HG03354 (cell line): ENCODE measurements around the gene ZNF324.
"Not testable (repeated sequence)": the region's sequence is repeated elsewhere in the genome, so short reads cannot be mapped to it uniquely, and the experiment has no call there.

Source experiments
- ATAC-seq: cut with Tn5 transposase; IDR thresholded peaks from one replicate; pipeline ENCODE4 v1.9.1; 2021; ENCODE audit warnings: mild to moderate bottlenecking; ENCODE audit not compliant: unreplicated experiment, poor library complexity, severe bottlenecking

The ZNF324 gene

DNA sequence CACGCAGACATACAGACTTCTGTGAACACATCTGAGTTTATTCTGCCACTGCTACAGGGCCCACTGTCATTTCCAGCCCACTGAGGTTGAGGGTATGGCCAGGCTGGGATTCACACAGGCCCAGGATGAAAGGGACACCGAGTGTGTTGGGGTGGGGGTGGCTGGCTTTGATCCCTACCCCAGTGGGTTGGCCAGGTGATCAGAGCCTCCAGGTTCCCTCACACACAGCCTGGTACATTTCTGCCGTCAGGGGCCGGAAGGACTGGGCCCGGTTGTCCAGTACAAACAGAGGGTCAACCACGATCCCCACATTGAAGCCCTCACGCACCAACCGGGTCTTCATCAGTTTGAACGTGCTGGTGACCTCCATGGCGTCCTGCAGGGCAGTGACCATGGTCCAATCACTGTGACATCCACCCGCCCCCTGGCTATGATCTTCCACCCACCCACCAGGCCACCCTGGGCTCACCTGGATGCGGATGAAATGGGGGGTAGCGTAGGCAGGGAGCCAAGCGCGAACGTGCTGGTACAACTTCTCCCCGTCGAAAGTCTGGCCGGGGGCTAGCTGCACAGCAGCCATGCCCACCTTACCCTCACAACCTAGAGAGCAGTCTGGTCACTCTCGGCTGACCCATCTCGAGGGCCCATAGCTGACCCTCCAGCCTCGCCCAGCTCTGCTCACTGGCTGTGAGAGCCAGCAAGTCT lies 31.6 kb downstream of the ZNF324 start:
- ATAC-seq: no peak

DNA sequence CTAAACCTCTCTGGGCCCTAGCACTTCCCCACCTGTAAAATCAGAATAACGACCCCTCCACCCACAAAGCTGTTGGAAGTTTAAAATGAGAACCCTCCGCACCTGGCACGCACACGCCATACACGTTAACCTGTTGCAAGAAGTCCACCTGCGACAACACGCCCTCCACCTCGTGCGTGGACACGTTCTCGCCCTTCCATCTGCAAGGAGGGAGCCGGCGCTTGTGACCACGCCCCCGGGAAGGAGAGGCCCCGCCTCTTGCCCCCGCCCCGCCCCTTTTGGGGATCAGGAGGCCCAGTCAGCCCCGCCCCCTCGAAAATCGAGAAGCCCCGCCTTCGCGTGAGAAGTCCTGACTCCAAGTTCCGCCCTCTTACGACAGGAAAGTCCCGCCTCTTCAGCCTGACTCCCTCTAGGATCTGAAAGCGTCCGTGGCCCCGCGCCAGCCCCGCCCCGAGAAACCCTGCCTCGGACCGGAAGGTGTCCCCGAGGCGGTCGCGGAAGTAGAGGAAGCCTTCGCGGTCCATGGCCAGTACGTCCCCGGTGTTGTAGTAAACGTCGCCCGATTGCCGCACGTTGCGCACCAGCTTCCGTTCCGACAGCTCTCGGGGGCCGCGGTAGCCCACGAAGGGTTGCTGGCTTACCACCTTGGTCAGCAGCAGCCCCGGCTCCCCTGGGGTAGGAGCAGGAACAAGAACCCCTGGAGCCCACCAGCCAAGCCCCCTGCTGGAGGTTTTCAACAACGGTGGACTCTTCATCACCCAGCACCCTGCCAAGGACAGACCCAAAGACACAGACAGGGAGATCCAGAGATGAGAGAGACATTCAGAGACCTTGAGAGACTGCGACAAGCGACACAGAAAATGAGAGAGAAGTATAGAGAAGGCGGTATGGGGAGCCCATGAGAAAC lies 32.4 kb downstream of the ZNF324 start:
- peak; percentile 86 for ATAC-seq

GRCh38 chr19:58500242-58500641 lies 33.4 kb downstream of the ZNF324 start:
- ATAC-seq: no peak

- ATAC-seq: not testable (repeated sequence)
Observed at GRCh38 chr19:58507602-58508223, 40.8 kb downstream of the ZNF324 start.

GRCh38 chr19:58509731-58510083 lies 42.8 kb downstream of the ZNF324 start:
- no peak for ATAC-seq

DNA sequence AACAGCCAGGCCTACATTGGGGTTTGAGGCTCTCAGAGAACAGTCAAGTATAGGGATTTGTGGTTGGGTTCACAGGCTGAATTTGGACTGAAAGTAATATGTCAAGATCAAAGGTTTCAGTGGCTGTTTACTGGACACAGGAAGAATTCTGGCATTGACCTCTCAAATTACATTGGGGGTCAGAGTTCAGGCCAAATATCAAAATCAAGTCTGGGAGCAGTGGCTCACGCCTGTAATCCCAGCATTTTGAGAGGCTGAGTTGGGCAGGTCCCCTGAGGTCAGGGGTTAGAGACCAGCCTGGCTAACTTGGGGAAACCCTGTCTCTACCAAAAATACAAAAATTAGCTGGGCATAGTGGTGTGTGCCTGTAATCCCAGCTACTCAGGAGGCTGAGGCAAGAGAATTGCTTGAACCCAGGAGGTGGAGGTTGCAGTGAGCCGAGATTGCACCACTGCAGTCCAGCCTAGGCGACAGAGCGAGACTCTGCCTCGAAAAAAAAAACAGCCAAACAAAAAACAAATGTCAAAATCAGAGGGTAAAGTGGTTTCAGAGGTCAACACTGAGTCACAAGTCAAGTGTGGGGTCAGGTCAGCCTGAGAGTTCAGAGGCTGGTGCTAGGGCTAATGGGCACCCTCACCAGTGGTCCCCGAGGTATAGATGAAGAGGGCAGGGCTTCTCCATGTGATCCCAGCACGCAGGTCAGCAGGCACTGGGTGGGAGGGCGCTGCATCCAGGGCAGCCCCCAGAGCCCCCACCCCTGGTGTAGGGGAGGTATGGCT lies 43.4 kb downstream of the ZNF324 start:
- ATAC-seq: no peak

GRCh38 chr19:58511353-58512208 lies 44.7 kb downstream of the ZNF324 start, which contains the start of gene SLC27A5:
SLC27A5 (minus strand) TSS chr19:58511992; CDS start chr19:58511955, 37 bp downstream.
- no peak for ATAC-seq

- no peak for ATAC-seq
Observed at GRCh38 chr19:58513213-58513693, 46.4 kb downstream of the ZNF324 start.

DNA sequence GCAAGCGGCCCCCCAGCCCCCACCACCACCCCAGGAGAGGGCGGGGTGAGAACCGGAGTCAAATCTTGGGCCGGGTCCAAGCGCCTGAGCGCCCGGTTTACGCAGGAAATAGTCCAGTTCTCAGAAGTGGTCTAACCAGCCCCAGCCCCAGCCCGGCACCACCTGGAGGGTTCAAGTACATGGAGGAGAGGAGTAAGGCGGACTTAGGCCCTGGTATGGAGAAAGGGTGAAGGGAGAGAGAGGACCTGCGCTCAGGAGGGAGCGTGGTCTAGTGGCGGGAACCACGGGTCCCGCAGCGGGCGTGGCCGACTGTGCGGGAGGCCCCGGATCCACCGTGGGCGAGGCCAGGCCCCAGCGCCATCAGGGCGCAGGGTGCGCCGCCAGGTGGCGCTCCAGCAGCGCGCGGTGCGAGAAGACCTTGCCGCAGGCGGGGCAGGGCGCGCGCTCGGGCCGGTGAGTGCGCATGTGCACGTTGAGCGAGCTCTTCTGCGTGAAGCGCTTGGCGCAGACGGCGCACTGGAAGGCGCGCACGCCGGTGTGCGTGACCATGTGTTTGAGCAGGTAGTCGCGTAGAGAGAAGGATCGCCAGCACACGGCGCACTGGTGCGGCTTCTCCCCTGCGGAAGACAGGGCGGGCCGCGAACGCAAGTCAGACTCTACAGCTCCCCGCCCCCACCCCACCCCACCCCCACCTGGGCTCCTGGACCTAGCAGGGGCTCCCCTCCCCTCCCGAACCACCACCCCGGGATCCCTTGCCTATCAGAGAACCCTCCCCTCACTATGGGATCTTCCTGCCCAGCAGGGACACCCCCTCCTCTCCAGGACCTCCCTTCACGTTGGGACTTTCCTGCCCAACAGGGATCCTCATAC lies 47.0 kb downstream of the ZNF324 start:
- peak; percentile 79 for ATAC-seq

GRCh38 chr19:58514564-58515022 lies 47.7 kb downstream of the ZNF324 start:
- ATAC-seq: no peak

DNA sequence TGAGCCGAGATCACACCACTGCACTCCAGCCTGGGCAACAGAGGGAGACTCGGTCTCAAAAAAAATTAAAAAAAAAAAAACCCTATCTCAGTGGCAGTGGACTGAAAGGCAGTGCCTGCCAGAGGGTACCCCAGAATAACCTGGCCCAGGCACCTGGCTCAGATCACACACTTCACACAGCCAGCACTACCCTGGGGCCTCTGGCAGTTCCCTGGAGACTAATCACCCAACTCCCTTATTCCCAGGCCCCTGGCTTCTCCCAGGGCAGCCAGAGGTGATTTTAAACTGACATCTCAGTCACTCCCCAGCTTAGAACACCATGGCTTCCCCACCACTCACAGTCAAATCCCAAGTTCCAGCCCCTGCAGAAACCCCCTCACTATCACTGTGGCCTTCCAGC lies 48.4 kb downstream of the ZNF324 start:
- no peak for ATAC-seq

- ATAC-seq: no peak
Observed at GRCh38 chr19:58516246-58516836, 49.5 kb downstream of the ZNF324 start.

DNA sequence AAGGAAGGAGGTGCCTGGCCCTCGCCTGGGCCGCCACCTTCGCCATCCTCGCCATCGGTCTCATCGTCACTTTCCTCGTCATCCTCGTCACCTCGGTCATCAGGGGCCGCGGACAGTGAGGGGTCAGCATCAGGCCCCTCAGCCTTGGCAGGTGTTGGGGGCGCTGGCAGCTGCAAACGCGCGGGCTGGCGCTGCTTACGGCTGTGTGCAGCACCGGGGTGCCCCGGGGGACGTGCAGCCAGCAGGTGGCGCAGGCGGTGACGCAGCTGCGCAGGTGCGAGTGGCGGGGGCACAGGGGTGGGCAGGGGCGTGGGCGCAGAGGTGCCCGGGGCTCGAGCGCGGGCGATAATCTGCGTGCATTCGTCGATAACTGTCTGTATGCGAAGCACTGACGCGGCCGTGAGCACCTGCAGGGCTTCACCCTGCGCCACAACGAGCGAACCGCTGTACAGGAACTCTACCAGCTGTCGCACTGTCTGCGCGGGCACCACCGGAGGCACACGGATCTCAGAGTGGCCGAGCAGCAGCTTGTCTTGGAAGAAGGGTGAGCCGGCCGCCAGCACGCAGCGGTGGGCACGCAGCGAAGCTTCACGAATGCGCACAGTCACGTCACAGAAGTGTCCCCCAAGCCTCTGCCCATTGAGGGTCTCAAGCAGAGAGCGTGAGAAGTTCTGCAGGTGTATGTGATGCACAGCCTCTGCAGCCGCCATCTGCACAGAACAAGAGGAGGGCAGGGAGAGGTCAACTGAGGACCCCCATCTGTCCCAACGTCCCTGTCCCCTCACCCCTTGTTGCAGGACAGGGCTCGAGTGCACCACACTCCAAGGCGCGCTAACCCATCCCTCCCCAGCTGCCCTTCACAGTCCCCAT lies 50.3 kb downstream of the ZNF324 start:
- ATAC-seq: no peak

DNA sequence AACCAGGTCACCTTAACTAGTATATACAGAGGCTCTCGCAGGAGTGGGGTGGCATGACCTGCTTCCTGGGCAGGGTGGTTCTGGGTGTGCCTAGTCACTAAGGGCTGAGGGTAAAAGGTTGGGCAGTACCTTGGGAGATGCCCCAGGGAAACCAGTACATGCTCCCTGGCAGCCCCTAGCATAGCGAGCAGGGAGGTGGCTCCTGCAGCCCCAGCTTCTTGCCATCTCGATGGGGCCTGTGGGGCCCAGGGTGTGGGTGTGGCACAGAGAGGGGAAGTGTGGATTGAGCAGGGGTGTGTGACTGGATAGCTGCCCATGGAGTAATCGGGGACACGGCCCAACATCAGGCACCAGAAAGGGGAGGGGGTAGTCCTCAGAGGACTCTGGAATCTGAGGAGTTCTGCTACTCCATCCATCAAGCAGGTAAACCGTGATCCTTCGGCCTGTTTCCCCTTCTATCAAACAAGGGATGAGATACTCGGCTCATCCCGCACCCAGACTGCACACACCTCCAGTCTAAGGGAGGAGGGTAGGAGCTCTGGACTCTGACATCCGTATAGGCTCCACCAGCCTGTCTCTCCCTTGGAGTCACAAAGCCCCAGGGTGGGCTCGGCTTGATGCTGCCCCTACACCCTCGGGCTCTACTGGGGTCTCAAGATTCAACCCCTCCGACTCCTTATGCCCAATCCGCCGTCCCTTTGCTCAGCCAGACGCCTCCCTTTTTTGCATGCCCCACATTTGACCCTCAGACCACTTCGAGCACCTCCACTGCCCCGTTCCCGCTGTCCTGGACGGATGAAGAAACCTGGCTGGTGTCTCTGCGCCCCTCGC lies 51.6 kb downstream of the ZNF324 start:
- ATAC-seq: no peak

GRCh38 chr19:58519087-58519354 lies 52.1 kb downstream of the ZNF324 start:
- peak; percentile 12 for ATAC-seq
